GM23338 (cell line): ENCODE measurements around the gene AFF3.

ENCODE experiments used
- CTCF ChIP-seq, 2 experiments: fragments of 200-600 bp in 1 of 2; sonication (generic) in 1 of 2; conservative IDR thresholded peaks; 2 replicates each; pipeline versions ENCODE4 v1.5.1 to v1.6.1; 2016 to 2017; ENCODE audit warnings: antibody characterized with exemption in 2 of 2, low read depth in 2 of 2, mild to moderate bottlenecking in 2 of 2, moderate library complexity in 1 of 2
- EZH2 ChIP-seq: fragments of 200-600 bp; sonication (generic); IDR thresholded peaks from one replicate; pipeline ENCODE4 v1.8.0; 2017; ENCODE audit warnings: antibody characterized with exemption, mild to moderate bottlenecking, low read depth; ENCODE audit not compliant: unreplicated experiment
- JUNB ChIP-seq: IDR thresholded peaks from one replicate; pipeline ENCODE4 v1.6.1; 2016; ENCODE audit warnings: antibody characterized with exemption; ENCODE audit not compliant: unreplicated experiment

DNA sequence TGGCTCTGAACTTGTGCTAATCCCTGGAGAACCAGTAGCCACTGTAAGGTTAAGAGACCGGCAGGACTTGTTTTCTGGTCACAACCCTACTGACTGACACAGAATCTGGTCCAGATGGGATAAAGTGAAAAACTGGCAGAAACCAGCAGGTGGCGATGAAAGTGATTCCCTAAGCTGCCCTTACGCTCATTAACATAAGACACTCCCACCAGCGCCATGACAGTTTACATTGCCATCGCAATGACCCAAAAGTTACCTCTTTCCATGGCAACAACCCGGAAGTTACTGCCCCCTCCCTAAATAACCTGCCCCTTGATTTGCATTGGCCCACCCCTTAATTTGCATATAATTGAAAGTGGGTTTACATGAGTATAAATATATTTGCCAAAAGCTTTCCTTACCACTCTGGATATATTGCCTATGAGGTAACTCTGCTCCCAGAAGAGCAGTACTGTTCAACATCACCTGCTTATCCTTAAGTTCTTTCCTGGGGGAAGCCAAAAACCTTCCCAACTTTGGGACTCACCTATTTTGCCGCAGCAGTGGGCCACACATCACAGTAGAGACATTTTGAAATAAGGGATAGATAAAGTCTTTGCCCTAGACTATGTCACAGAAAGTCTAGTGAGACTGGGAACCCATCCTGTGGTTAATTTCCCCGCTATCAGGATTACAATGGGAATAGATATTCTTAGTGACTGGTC, 35.8 kb upstream of the AFF3 start:
- TF ChIP-seq JUNB (no peak), CTCF (conservative IDR thresholded peaks at IDR 0.05; ENCODE audit: low read depth in 2 of 2) (peak; percentile 58 to 71), EZH2 (no peak)
